ENCODE results near the gene SVOP.

DNA sequence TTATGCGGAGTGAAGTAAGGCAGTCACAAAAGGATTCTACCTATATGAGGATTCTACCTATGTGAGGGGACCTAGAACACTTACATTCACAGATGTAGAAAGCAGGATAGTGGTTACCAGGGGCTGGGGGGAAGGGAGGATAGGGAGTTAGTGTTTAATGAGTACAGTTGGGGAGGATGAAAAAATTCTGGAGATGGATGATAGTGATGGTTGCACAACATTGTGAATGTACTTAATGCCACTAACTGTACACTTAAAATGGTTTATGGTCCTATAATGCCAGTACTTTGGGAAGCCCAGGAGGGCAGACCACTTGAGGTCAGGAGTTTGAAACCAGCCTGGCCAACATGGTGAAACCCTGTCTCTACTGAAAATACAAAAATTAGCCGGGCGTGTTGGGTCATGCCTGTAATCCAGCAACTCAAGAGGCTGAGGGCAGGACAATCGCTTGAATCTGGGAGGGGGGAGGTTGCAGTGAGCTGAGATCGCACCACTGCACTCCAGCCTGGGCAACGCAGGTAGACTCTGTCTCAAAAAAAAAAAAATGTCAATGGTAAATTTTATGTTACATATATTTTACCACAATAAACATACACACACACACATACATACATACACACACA lies 25.4 kb downstream of the SVOP start:
- TF ChIP-seq POLR2AphosphoS5 (IDR thresholded peaks at IDR 0.05) = no peak
- TF ChIP-seq, protein P1, sequence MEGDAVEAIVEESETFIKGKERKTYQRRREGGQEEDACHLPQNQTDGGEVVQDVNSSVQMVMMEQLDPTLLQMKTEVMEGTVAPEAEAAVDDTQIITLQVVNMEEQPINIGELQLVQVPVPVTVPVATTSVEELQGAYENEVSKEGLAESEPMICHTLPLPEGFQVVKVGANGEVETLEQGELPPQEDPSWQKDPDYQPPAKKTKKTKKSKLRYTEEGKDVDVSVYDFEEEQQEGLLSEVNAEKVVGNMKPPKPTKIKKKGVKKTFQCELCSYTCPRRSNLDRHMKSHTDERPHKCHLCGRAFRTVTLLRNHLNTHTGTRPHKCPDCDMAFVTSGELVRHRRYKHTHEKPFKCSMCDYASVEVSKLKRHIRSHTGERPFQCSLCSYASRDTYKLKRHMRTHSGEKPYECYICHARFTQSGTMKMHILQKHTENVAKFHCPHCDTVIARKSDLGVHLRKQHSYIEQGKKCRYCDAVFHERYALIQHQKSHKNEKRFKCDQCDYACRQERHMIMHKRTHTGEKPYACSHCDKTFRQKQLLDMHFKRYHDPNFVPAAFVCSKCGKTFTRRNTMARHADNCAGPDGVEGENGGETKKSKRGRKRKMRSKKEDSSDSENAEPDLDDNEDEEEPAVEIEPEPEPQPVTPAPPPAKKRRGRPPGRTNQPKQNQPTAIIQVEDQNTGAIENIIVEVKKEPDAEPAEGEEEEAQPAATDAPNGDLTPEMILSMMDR (IDR thresholded peaks at IDR 0.05) = no peak
